Caki2 (cell line): ENCODE results near the gene RRM2. TPM values are rescaled to one million over a fixed set of nuclear protein-coding genes. Genes with fewer than 3 reads are reported as not detected.

ENCODE experiments used
- DNase-seq: peaks from one replicate; pipeline ENCODE4 v3.0.0-alpha.2; 2015; ENCODE audit warnings: low read depth
- in situ Hi-C: cut with HindIII; loops from 2 replicates; pipeline ENCODE4 v1.10.0; 2016; ENCODE audit warnings: low sequenced_read_pairs, low pct_unique_long_range_greater_than_20kb, mixed read lengths
- total RNA-seq: library from RNA; depleted of rRNA; stranded (reverse); fragments of >200 nt; shearing (Covaris generic); gene quantifications from 2 replicates; pipeline ENCODE4 v1.2.3, GENCODE V29; 2014; ENCODE audit warnings: low replicate concordance

Gene RRM2
- total RNA-seq, 1 experiment from 2014 or later, result 19.4 TPM

GRCh38 chr2:10162586-10163497 is 40.3 kb downstream of the RRM2 start:
- no peak for DNase-seq
- in situ Hi-C loops, result no loop called here

- no peak for DNase-seq
- in situ Hi-C loops, result no loop called here
These were observed 41.3 kb downstream of the RRM2 start for GRCh38 chr2:10163498-10164486.

GRCh38 chr2:10164601-10165000 is 42.1 kb downstream of the RRM2 start:
- in situ Hi-C loops, result no loop called here
- no peak for DNase-seq

GRCh38 chr2:10165282-10165681 is 42.7 kb downstream of the RRM2 start:
- no peak for DNase-seq
- in situ Hi-C loops, result no loop called here

- in situ Hi-C loops, result no loop called here
These were observed 43.5 kb downstream of the RRM2 start for GRCh38 chr2:10165861-10166675.

GRCh38 chr2:10166676-10167292 is 44.2 kb downstream of the RRM2 start:
- DNase-seq, result no peak
- in situ Hi-C loops, result no loop called here

More at GRCh38 chr2:10165861-10166675, 43.5 kb downstream of the RRM2 start:
- DNase-seq, result no peak

GRCh38 chr2:10167316-10167715 is 44.8 kb downstream of the RRM2 start:
- DNase-seq, result no peak
- in situ Hi-C loops, result no loop called here

- in situ Hi-C loops, result no loop called here
- no peak for DNase-seq
These were observed 45.7 kb downstream of the RRM2 start for GRCh38 chr2:10168221-10168620.

GRCh38 chr2:10169053-10169578 is 46.6 kb downstream of the RRM2 start:
- in situ Hi-C loops, result no loop called here
- no peak for DNase-seq

GRCh38 chr2:10169581-10169980 is 47.0 kb downstream of the RRM2 start:
- in situ Hi-C loops, result no loop called here
- DNase-seq, result no peak

GRCh38 chr2:10170256-10170655 is 47.7 kb downstream of the RRM2 start:
- in situ Hi-C loops, result no loop called here
- DNase-seq, result peak; percentile 59

- DNase-seq, result no peak
- in situ Hi-C loops, result no loop called here
These were observed 48.7 kb downstream of the RRM2 start for GRCh38 chr2:10171006-10171800.

GRCh38 chr2:10172033-10172871 is 49.7 kb downstream of the RRM2 start:
- in situ Hi-C loops, result no loop called here
- DNase-seq, result no peak

GRCh38 chr2:10173258-10174005 is 50.9 kb downstream of the RRM2 start:
- in situ Hi-C loops, result no loop called here
- DNase-seq, result no peak

GRCh38 chr2:10174173-10174572 is 51.6 kb downstream of the RRM2 start:
- no peak for DNase-seq
- in situ Hi-C loops, result no loop called here
